HepG2 (cell line): ENCODE data around the gene PROC. TPM values are rescaled to one million over a fixed set of nuclear protein-coding genes. Genes with fewer than 3 reads are reported as not detected.
A peak's percentile ranks its signal among the peaks of the same experiment; 100 is the strongest.

ENCODE experiments used
- BHLHE40 ChIP-seq: IDR thresholded peaks from 2 replicates; pipeline ENCODE4 v1.6.1; 2011; ENCODE audit warnings: low read length, improper control_type of control experiment
- ELF3 ChIP-seq: IDR thresholded peaks from 2 replicates; pipeline ENCODE4 v1.6.1; 2016; ENCODE audit warnings: missing genetic modification reagents, missing compliant biosample characterization
- HNRNPH1 ChIP-seq: fragments of 200-400 bp; formaldehyde crosslinking; optimal IDR thresholded peaks from 2 replicates; pipeline ENCODE3; 2017; ENCODE audit warnings: mild to moderate bottlenecking, low read depth, low read length
- IKZF1 ChIP-seq: fragments of 450-650 bp; IDR thresholded peaks from 2 replicates; pipeline ENCODE4 v1.7.1; 2016
- JUND ChIP-seq: sonication (generic); formaldehyde crosslinking; IDR thresholded peaks from 2 replicates; pipeline ENCODE4 v1.8.0; 2022; ENCODE audit warnings: mild to moderate bottlenecking, missing genetic modification reagents
- MBD4 ChIP-seq: IDR thresholded peaks from 2 replicates; pipeline ENCODE4 v1.6.1; 2012; ENCODE audit warnings: low read length, inconsistent platforms, borderline replicate concordance
- MTA1 ChIP-seq: sonication (generic); formaldehyde crosslinking; IDR thresholded peaks from 2 replicates; pipeline ENCODE4 v1.4.0; 2020; ENCODE audit warnings: missing genetic modification reagents, mild to moderate bottlenecking, borderline replicate concordance
- MXI1 ChIP-seq: IDR thresholded peaks from 3 replicates; pipeline ENCODE4 v1.6.1; 2012; ENCODE audit warnings: low read depth, low read length, inconsistent platforms, borderline replicate concordance
- MYNN ChIP-seq: sonication (generic); formaldehyde crosslinking; IDR thresholded peaks from 2 replicates; pipeline ENCODE4 v1.4.0; 2020; ENCODE audit warnings: mild to moderate bottlenecking, low read depth, missing genetic modification reagents
- NCOA5 ChIP-seq: sonication (generic); formaldehyde crosslinking; IDR thresholded peaks from 2 replicates; pipeline ENCODE4 v1.4.0; 2020; ENCODE audit warnings: missing genetic modification reagents
- PCBP2 ChIP-seq: fragments of 200-400 bp; formaldehyde crosslinking; optimal IDR thresholded peaks from 2 replicates; pipeline ENCODE3; 2018; ENCODE audit warnings: low read length, low read depth; ENCODE audit not compliant: poor library complexity, severe bottlenecking
- POLR2G ChIP-seq: fragments of 200-400 bp; formaldehyde crosslinking; IDR thresholded peaks from 2 replicates; pipeline ENCODE4 v1.6.1; 2018; ENCODE audit warnings: mild to moderate bottlenecking, low read depth, low read length, moderate library complexity
- PTBP1 ChIP-seq: fragments of 200-400 bp; formaldehyde crosslinking; IDR thresholded peaks from 2 replicates; pipeline ENCODE4 v1.6.1; 2018; ENCODE audit warnings: low read length, low read depth; ENCODE audit not compliant: poor library complexity, severe bottlenecking
- RBM22 ChIP-seq: fragments of 200-400 bp; formaldehyde crosslinking; optimal IDR thresholded peaks from 2 replicates; pipeline ENCODE3; 2017; ENCODE audit warnings: mild to moderate bottlenecking, low read length, moderate library complexity
- SPEN ChIP-seq: sonication (generic); formaldehyde crosslinking; IDR thresholded peaks from 2 replicates; pipeline ENCODE4 v1.5.1; 2020; ENCODE audit warnings: low read depth, mild to moderate bottlenecking, missing genetic modification reagents
- STAT5B ChIP-seq: sonication (generic); formaldehyde crosslinking; IDR thresholded peaks from 2 replicates; pipeline ENCODE4 v1.4.0; 2020; ENCODE audit warnings: missing genetic modification reagents
- TCF12 ChIP-seq, 2 experiments: fragments of 450-650 bp in 1 of 2; sonication (generic) in 1 of 2; formaldehyde crosslinking in 1 of 2; IDR thresholded peaks; 2 replicates each; pipeline versions ENCODE4 v1.6.1 to v1.8.0; 2017 to 2022; ENCODE audit warnings: antibody characterized with exemption in 1 of 2, mild to moderate bottlenecking in 1 of 2, missing genetic modification reagents in 1 of 2, moderate library complexity in 1 of 2
- ZBTB7B ChIP-seq: sonication (generic); formaldehyde crosslinking; IDR thresholded peaks from 2 replicates; pipeline ENCODE4 v1.4.0; 2020; ENCODE audit warnings: missing genetic modification reagents
- ZNF34 ChIP-seq: sonication (generic); formaldehyde crosslinking; IDR thresholded peaks from 2 replicates; pipeline ENCODE4 v1.4.0; 2020; ENCODE audit warnings: mild to moderate bottlenecking, missing genetic modification reagents, borderline replicate concordance
- ZNF644 ChIP-seq: IDR thresholded peaks from 2 replicates; pipeline ENCODE4 v1.6.1; 2016; ENCODE audit warnings: low read depth
- ZSCAN20 ChIP-seq: sonication (generic); formaldehyde crosslinking; IDR thresholded peaks from 2 replicates; pipeline ENCODE4 v1.4.0; 2020; ENCODE audit warnings: missing genetic modification reagents, mild to moderate bottlenecking, borderline replicate concordance
- ZSCAN31 ChIP-seq: sonication (generic); formaldehyde crosslinking; IDR thresholded peaks from 2 replicates; pipeline ENCODE4 v1.5.0; 2020; ENCODE audit warnings: low read depth, mild to moderate bottlenecking, missing genetic modification reagents
- polyA plus RNA-seq, 8 experiments: library from polyadenylated mRNA; depleted of rRNA in 3 of 8; stranded (reverse) in 7 of 8; unstranded in 1 of 8; fragments of >200 nt; fragmentation: Illumina TruSeq in 4 of 8; extraction: Trizol in 4 of 8; gene quantifications; 2 replicates each; pipeline versions ENCODE4 v1.2.1 to v1.2.3, GENCODE V29; 2011 to 2016; ENCODE audit warnings: low read depth in 4 of 8, missing spikeins in 1 of 8, mixed read lengths in 1 of 8; ENCODE audit not compliant: insufficient read depth in 1 of 8
- total RNA-seq, 5 experiments: library from RNA; depleted of rRNA; stranded (reverse); fragments of >200 nt; fragmentation: Illumina TruSeq; extraction: Trizol; gene quantifications; 2 replicates each; pipeline ENCODE4 v1.2.3, GENCODE V29; 2016; ENCODE audit warnings: low read depth in 1 of 5
- TF ChIP-seq, protein P1 (sequence below): IDR thresholded peaks from 2 replicates; pipeline ENCODE4 v1.6.1; 2012; ENCODE audit warnings: low read length, improper control_type of control experiment
- TF ChIP-seq, protein P2 (sequence below): sonication (generic); formaldehyde crosslinking; IDR thresholded peaks from 2 replicates; pipeline ENCODE4 v1.9.0; 2021; ENCODE audit warnings: missing genetic modification reagents, borderline replicate concordance

Gene PROC
- total and polyA plus RNA-seq, 2 of the 13 experiments (the other 11 are each of a cell fraction or from before 2014, with no cell fraction given), result 134 to 185 TPM

DNA sequence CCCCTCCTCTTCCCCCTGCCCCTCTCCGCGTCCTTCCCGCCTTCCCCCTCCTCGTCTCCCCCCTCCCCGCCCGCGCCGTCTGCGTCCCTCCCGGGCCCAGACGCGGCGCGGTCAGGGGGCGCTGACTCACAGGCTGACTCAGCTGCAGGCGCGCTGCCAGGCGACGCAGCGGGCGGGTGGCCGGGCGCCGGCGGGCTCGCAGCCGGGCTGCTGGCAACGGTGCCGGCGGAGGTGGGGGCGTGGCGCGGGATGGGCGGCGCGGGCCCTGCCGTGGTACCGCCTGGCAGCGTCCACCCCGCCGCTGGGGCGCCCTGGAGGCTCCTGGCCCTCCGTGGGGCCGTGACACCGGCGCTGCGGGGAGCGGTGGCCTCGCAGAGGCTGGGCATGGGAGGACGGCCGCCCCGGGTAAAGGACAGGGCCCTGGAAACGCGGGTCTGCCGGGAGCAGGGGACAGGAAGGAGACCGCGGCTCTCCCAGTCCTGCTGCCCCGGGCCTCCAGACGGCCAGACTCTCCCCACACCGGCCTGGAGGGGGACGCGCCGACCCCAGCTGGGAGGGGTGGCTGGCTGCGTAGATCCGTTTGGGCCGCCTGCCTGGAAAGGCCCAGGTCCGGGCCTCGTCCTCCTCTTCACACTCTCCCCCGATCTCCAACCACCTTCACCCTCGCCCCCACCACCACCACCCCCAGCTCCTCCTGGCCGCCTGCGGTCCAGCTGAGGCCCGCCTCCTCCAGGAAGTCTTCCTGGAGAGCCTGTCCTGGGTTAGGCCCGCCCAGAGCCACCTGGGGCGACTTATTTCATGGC, 10.0 kb upstream of the PROC start (continued):
- TF ChIP-seq, protein P1, sequence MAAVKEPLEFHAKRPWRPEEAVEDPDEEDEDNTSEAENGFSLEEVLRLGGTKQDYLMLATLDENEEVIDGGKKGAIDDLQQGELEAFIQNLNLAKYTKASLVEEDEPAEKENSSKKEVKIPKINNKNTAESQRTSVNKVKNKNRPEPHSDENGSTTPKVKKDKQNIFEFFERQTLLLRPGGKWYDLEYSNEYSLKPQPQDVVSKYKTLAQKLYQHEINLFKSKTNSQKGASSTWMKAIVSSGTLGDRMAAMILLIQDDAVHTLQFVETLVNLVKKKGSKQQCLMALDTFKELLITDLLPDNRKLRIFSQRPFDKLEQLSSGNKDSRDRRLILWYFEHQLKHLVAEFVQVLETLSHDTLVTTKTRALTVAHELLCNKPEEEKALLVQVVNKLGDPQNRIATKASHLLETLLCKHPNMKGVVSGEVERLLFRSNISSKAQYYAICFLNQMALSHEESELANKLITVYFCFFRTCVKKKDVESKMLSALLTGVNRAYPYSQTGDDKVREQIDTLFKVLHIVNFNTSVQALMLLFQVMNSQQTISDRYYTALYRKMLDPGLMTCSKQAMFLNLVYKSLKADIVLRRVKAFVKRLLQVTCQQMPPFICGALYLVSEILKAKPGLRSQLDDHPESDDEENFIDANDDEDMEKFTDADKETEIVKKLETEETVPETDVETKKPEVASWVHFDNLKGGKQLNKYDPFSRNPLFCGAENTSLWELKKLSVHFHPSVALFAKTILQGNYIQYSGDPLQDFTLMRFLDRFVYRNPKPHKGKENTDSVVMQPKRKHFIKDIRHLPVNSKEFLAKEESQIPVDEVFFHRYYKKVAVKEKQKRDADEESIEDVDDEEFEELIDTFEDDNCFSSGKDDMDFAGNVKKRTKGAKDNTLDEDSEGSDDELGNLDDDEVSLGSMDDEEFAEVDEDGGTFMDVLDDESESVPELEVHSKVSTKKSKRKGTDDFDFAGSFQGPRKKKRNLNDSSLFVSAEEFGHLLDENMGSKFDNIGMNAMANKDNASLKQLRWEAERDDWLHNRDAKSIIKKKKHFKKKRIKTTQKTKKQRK, result no peak
- peak; percentile 54 for TF ChIP-seq PTBP1
- TF ChIP-seq MXI1, result peak; percentile 84; the same call in 1 of the 3 replicates
- TF ChIP-seq POLR2G, result peak; percentile 68
- TF ChIP-seq IKZF1, result no peak
- no peak; the same call in 1 of the 2 replicates for TF ChIP-seq ZSCAN31 (CRISPR knock-in tag)
- no peak for TF ChIP-seq STAT5B (CRISPR knock-in tag)
- TF ChIP-seq SPEN (CRISPR knock-in tag), result peak; percentile 87
- TF ChIP-seq PCBP2, result no peak
- no peak for TF ChIP-seq HNRNPH1
- no peak for TF ChIP-seq ZNF644 (CRISPR knock-in tag)
- peak; percentile 68 for TF ChIP-seq ELF3
- TF ChIP-seq ZBTB7B (CRISPR knock-in tag), result peak; percentile 67
- no peak; the same call in none of the 2 replicates for TF ChIP-seq ZNF34 (CRISPR knock-in tag)
- peak; percentile 58; the same call in 1 of the 2 replicates for TF ChIP-seq ZSCAN20
- no peak for TF ChIP-seq NCOA5
- TF ChIP-seq TCF12 (IDR thresholded peaks at IDR 0.05), result no peak
- peak; percentile 91 for TF ChIP-seq TCF12 (CRISPR knock-in tag; IDR thresholded peaks at IDR 0.05)
- no peak for TF ChIP-seq BHLHE40
- TF ChIP-seq RBM22, result no peak
- TF ChIP-seq MYNN (CRISPR knock-in tag), result no peak
- TF ChIP-seq, protein P2, sequence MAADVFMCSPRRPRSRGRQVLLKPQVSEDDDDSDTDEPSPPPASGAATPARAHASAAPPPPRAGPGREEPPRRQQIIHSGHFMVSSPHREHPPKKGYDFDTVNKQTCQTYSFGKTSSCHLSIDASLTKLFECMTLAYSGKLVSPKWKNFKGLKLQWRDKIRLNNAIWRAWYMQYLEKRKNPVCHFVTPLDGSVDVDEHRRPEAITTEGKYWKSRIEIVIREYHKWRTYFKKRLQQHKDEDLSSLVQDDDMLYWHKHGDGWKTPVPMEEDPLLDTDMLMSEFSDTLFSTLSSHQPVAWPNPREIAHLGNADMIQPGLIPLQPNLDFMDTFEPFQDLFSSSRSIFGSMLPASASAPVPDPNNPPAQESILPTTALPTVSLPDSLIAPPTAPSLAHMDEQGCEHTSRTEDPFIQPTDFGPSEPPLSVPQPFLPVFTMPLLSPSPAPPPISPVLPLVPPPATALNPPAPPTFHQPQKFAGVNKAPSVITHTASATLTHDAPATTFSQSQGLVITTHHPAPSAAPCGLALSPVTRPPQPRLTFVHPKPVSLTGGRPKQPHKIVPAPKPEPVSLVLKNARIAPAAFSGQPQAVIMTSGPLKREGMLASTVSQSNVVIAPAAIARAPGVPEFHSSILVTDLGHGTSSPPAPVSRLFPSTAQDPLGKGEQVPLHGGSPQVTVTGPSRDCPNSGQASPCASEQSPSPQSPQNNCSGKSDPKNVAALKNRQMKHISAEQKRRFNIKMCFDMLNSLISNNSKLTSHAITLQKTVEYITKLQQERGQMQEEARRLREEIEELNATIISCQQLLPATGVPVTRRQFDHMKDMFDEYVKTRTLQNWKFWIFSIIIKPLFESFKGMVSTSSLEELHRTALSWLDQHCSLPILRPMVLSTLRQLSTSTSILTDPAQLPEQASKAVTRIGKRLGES (CRISPR knock-in tag), result no peak
- 0 out of 2 replicates have a peak, but pooled peaks have one; percentile 25 for TF ChIP-seq MTA1 (CRISPR knock-in tag)
- TF ChIP-seq MBD4, result no peak
- peak; percentile 88 for TF ChIP-seq JUND (CRISPR knock-in tag)
